Stimulated activated CD8-positive, alpha-beta memory T cell treated with anti-CD3 and anti-CD28 coated beads, Interleukin-15, amount 100 ng/mL, for 48 hours (primary cell): ENCODE measurements around the gene GNPDA1.

Source experiments
- DNase-seq, 2 donors: peaks; one replicate each; pipeline ENCODE4 v3.0.0-alpha.2; 2020; ENCODE audit warnings: low read depth in 2 of 2

The GNPDA1 gene

GRCh38 chr5:142023836-142024235, 11.0 kb upstream of the GNPDA1 start:
- no peak for DNase-seq

- no peak for DNase-seq
These were observed 7.4 kb upstream of the GNPDA1 start for GRCh38 chr5:142020122-142020659.

- no peak for DNase-seq
These were observed 5.1 kb upstream of the GNPDA1 start for GRCh38 chr5:142017832-142018427.

GRCh38 chr5:142016556-142016955, 3.7 kb upstream of the GNPDA1 start:
- no peak for DNase-seq

- no peak for DNase-seq
These were observed 3.1 kb upstream of the GNPDA1 start for GRCh38 chr5:142015781-142016533.

GRCh38 chr5:142014911-142015584, 2.2 kb upstream of the GNPDA1 start:
- no peak for DNase-seq

- DNase-seq: no peak
These were observed 1.1 kb upstream of the GNPDA1 start for GRCh38 chr5:142013734-142014521.

- peak in 1 of 2 donors; percentile 48 for DNase-seq
These were observed 541 bp downstream of the GNPDA1 start for GRCh38 chr5:142012186-142012785.

GRCh38 chr5:142011572-142012185, 1.1 kb downstream of the GNPDA1 start:
- DNase-seq: no peak

- no peak for DNase-seq
These were observed 2.9 kb downstream of the GNPDA1 start for GRCh38 chr5:142009886-142010285.

GRCh38 chr5:142008813-142009212, 4.0 kb downstream of the GNPDA1 start:
- DNase-seq: no peak

GRCh38 chr5:142007237-142007544, 5.6 kb downstream of the GNPDA1 start:
- DNase-seq: no peak

GRCh38 chr5:142006363-142007236, 6.2 kb downstream of the GNPDA1 start:
- DNase-seq: no peak

GRCh38 chr5:142003266-142003800, 9.5 kb downstream of the GNPDA1 start:
- no peak for DNase-seq

- DNase-seq: no peak
These were observed 11.9 kb downstream of the GNPDA1 start for GRCh38 chr5:142000704-142001484.

GRCh38 chr5:142000173-142000572, 12.7 kb downstream of the GNPDA1 start:
- DNase-seq: no peak

- no peak for DNase-seq
These were observed 15.4 kb downstream of the GNPDA1 start for GRCh38 chr5:141997358-141997960.

- no peak for DNase-seq
These were observed 17.2 kb downstream of the GNPDA1 start for GRCh38 chr5:141995656-141996055.
